GM18951 (cell line): ENCODE data around the gene LCA5L.
"Not testable (repeated sequence)": the region's sequence is repeated elsewhere in the genome, so short reads cannot be mapped to it uniquely, and the experiment has no call there.

ENCODE experiments used
- POLR2A ChIP-seq: IDR thresholded peaks from 4 replicates; pipeline ENCODE4 v1.6.1; 2011; ENCODE audit warnings: mild to moderate bottlenecking; ENCODE audit not compliant: insufficient read length, insufficient read depth; ENCODE audit errors: extremely low read depth
- in situ Hi-C: fragments of 300-500 bp; cut with MboI; formaldehyde crosslinking; loops from one replicate; pipeline ENCODE4 v1.12.0; 2022; ENCODE audit warnings: low sequenced_read_pairs, mixed read lengths, inconsistent platforms; ENCODE audit not compliant: unreplicated experiment

LCA5L gene

DNA sequence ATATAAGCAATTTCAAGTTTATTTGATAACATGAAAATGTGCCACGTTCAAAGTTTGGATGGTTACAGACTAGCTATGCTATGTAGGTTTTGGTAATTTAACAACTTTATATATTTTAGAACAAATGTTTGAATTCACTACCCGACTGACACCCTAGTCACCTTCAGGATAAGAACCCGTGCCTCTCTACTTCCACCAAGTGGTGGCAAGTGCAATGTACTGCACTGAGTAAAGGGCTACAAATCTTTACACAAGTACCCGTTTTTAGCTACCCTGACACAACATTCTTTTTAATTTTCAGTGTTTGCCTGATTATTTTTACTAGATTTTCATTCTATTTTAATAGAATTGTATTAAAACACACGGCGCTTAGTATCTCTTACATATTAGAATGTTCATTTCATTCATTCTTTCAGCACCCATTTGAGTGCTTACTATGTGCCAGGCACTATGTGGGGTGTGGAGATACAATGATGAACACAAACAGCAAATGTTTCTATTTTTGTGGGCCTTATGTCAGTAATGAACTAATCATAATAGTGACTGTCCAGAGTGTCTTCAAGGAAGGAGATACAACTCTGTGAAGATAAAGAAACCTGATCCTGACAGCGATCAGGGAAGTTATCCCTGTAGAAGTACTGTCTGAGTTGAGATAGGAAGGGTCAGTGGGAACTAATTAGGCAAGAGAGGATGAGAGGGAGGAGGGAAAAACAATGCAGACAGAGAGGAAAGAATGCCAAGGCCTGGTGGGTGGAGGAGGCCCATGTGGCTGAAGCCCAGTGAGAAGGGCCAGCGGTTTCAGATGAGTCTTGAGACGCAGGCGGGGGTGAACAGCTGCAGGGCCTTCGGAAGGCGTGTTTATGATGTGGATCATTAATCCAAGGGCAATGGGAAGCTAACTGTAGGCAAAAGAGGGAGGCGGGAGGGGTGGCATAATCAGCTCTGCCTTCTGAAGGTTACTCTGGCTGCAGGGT, 3.8 kb downstream of the LCA5L start:
- in situ Hi-C loops: loop anchor here (25.0 kb wide), 1 partner anchor 704 kb away; no protein-coding TSS in a partner anchor

DNA sequence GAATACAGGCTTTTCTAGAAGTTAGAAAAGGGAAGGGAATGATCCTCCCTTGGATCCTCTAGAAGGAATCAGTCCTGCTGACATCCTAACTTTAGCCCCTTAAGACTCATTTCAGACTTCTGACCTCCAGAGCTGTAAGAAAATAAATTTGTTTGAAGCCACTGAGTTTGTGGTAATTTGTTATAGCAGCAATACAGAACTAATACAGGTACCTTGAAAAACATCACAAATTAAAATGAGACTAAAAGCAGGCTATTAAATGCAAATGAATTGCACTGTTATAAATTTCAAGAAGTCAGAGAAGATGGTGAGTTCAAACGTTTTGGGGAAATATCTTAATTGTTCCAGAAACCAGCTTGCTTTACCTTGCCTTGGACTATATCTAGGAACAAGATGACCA, 6.3 kb downstream of the LCA5L start:
- TF ChIP-seq POLR2A: no peak
- in situ Hi-C loops: loop anchor here (25.0 kb wide), 1 partner anchor 702 kb away; no protein-coding TSS in a partner anchor

More for the DNA sequence above, 3.8 kb downstream of the LCA5L start:
- no peak for TF ChIP-seq POLR2A

DNA sequence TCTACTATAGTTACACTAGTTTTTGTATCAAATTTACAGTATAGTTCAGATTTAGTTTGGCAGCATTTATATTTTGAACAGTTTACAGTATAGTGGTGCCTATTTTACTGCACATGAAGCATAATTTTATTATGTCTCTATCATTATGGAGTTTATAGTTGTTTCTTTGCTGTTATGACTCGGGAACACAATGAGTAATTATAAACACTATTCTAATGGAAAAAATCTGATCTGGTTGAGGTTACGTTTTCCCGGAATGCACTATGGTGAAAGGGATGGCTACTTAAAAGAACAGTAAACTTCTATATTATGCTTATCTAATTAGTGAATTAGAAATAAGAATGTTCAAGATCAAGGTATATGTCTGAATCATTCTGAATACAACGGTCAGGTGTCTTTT, 10.6 kb downstream of the LCA5L start:
- TF ChIP-seq POLR2A: no peak
- in situ Hi-C loops: loop anchor here (25.0 kb wide), 1 partner anchor 698 kb away; no protein-coding TSS in a partner anchor

DNA sequence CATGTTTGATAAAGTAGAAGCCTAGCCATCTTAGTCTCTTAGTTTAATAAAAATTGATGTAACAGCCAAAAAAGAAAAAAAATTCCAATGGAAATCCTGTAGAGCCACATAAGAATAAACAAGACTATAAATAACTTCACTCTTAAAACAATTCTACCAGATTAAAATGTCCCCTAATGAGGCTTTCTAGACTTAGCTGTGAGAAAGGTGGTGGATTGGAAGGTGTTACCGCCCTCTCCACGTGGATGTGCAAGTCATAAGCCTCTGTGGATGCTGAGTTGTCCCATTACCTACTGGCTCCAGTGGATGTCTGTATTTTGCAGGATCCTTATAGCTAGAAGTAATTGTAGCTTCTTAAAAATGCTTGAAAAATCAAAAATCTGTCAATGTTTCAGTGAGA, 14.6 kb downstream of the LCA5L start:
- in situ Hi-C loops: loop anchor here (25.0 kb wide), 1 partner anchor 694 kb away; no protein-coding TSS in a partner anchor
- TF ChIP-seq POLR2A: no peak

DNA sequence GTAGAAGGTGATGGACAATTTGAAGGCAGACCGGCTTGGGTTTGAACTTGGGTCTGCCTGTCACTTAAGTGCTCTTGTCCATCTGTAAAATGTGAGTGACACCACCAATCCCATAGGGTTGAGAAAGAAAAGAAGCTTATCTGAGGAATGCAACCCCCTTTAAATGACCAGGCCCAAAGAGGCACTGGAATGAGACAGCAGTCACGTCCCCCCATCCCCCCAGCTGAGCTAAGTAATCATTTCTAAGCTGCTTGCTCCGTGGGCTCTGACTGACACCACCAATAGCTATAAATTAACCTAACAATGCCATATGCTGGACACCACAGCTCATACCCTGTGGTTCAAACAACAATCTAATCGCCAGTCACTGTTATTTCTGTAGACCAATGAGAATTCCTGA, 15.1 kb downstream of the LCA5L start:
- TF ChIP-seq POLR2A: no peak
- in situ Hi-C loops: loop anchor here (25.0 kb wide), 1 partner anchor 693 kb away; no protein-coding TSS in a partner anchor

DNA sequence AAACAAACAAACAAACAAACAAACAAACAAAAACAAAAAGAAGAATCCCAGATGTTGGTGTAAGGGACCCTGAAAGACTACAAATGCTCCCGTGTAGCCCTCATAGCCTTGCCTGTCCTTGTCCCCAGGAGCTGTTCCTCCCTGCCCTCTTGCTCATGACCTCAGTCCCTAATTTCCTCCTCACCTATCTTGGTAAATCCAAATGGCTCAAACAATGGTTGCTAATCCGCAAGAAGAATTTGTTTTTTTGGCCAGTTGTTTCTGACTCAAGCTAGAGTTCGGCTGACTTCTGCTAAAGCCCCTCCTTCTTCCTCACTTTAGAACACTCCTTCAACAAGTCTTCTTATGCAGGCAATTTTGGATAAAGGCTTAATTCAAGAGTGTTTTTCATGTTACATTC, 15.6 kb downstream of the LCA5L start:
- no peak for TF ChIP-seq POLR2A
- in situ Hi-C loops: loop anchor here (25.0 kb wide), 1 partner anchor 693 kb away; no protein-coding TSS in a partner anchor

DNA sequence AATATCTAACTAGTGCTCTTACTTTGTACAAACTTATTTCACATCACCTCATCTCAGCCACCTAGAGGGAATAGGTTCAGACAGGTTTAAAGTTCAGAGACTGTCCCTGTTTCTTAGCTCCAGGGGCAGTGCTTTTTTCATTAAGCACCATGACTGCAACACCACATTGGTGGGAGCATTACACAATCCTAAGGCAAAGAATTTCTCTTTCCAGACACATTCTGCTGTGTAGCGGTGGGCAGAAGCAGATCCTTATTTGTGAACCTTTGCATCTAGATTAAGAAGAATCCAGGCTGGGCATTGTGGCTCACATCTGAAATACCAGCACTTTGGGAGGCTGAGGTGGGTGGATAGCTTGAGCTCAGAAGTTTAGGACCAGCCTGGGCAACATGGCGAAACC, 16.1 kb downstream of the LCA5L start:
- TF ChIP-seq POLR2A: no peak
- in situ Hi-C loops: loop anchor here (25.0 kb wide), 1 partner anchor 692 kb away; no protein-coding TSS in a partner anchor

DNA sequence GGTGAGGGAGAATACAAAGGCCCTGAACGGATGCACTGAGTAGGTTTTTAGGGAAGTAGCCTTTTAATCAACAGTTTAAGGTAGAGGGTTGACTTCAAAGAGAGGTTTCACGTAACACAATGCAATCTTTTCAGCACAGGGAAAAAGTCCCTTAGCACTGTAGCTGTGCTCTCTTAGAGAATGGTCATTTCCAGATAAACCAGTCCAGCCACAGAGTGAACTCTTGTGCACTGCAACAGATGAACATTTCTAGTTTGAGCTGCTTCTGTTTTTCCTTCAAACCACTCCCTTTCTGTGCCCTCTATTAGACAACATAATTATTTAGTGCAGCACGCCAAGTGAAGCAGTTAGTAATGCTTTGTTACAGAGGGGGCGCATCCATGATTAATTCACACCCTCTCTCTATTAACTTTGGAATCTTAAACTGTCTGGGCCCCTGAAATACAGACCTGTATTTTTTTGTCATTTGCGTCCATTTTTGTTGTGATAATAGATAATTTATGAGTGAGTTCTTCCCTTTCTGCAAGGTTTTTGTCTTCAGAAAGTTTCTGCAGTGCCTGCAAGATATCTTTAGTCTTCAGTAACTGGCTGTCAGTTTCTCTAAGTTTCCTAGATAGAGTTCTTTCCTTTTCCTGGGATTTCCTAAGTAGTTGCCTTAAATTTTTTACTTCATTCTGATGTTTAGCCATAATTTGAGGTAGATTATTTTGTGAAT, 22.9 kb downstream of the LCA5L start:
- in situ Hi-C loops: no loop called here
- no peak for TF ChIP-seq POLR2A

DNA sequence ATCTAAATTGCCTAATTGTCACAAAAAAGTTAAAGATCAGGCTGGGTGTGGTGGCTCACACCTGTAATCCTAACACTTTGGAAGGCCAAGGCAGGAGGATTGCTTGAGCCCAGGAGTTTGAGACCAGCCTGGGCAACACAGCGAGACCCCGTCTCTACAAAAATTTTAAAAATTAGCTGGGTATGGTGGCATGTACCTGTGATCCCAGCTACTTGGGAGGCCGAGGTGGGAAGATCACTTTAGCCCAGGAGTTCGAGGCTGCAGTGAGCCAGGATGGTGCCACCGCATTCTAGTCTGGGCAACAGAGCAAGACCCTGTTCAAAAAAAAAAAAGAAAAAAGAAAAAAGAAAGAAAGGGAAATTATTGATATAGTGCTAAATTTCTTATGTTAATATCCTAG, 26.4 kb downstream of the LCA5L start:
- in situ Hi-C loops: not testable (repeated sequence)

DNA sequence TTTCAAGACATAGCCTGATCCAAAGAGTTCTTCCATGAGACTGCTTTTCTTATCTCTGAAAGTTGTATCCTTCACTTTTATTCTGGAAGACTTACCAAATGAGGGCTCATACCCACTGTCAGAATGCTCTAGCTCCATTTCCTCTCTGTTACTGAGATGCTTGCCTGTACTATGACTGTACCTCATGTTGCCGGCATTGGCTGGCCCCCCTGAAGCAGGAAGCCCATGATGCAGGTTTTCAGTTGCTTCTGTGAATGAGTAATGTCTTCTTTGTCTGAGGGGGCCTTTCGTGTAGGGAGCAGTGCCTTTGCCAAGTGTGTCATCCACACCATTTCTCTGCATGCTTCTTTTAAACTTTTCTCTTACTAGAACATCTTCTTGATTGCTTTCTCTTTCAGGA, 39.5 kb downstream of the LCA5L start:
- no peak for TF ChIP-seq POLR2A
- in situ Hi-C loops: no loop called here

DNA sequence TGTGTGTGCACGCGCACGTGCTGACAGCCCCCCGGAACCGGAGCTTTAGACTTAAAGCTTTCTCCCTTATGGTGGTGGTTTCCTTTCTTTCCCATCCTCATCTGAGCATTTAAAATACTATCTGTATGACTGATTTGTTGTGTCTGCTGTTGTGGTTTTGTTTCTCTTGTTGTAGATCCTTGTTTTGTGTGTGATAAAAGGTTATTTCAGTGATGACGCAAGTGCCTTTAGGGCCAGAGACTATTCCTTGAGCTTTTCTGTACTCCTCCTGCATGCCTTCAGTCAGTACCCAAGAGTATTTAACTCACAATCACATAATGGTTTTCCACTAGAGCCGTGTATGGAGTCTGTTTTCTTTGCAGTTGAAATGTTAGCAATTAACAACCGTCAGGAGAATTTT, 45.4 kb downstream of the LCA5L start:
- in situ Hi-C loops: no loop called here
- TF ChIP-seq POLR2A: no peak

DNA sequence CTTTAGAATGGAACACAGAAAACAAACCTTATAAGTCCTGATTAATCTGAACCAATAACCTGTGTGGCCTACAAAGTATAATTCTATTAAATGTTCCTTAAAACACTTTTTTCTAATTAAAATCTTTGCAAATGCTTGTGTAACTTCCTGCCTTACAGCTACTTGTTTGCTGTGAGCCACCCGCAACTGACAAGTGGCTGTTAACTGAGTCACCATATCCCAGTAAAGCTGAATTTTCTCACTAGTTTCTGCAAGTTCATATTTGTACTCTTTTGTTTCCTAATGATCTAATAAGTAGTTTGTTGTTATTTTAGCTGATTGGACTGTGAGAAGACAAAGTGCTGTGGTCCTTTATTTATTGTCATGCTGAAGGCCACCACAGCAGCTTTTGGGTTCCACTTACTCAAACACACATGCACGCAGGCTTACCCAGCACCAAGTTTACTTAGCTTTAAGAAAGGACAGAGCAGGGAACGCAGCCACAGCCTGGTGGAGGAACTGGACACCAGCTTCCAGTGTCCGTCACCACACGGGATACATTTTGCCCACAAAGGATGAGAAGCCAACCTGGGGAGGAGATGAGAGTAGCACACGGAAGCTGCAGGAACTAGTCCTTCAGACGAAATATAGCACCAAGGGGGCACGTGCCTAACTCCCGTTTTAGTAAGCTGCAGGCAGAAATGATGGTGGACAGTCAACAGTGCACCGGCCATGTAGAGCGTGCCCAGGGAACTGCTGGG, 47.8 kb downstream of the LCA5L start:
- TF ChIP-seq POLR2A: no peak
- in situ Hi-C loops: no loop called here

DNA sequence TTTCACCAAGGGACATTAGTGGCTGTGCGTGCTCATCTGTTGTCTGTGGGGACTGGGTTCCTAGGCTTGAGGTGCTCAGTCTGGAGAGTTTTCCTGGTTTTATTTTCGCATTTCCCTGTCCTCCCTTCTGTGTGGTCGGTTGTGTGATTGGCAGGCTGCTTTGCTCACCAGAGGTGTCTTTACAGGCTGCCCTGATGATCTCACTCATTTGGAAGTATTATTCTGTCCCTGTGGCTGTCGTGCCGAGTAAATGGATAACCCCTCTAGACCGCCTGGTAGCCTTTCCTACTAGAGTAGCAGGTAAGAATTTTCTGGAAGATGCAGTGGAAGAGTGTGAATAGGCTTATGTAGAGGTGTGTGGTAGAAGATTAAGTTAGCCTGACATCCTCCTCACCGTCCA, 52.6 kb downstream of the LCA5L start:
- in situ Hi-C loops: no loop called here

More for the DNA sequence above, 52.6 kb downstream of the LCA5L start:
- TF ChIP-seq POLR2A: no peak
